GM19035 (cell line): ENCODE measurements around the gene NR3C1.

ENCODE experiments used
- ATAC-seq: cut with Tn5 transposase; IDR thresholded peaks from one replicate; pipeline ENCODE4 v1.9.1; 2021; ENCODE audit not compliant: unreplicated experiment

NR3C1 gene

DNA sequence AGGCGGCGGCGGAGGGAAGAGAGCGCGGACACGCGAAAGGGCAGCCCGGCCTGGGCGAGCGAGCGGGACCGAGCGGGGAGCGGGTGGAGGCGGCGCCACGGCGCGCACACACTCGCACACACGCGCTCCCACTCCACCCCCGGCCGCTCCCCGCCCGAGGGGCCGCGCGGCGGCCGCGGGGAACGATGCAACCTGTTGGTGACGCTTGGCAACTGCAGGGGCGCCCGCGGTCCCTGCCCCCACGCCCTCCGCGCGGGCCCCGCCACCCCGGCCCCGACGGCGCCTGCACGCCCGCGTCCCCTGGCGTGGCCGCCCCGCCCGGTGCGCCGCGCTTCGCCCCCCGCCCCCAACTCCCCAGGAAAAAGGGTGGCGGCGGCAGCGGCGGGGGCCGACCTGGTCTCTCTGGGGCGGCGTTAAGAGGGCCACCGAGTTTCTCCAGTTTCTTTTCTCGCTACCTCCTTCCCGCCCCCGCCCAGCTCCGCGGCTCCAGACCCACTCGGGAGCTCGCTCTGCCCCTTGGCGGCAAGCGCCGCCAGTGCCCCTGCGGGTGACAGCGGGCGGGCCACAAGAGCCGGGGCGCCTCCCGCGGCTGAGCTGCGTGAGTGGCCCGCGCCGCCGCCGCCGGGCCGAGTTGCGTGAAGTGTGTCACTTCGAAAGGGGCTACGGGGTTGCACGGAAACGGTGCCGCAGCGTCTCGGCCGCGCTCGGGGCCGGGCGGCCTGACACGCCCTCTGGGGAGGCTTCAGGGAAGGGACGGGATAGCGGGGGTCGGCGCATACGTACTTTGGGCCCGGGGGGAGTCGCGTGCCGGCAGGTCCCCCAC, at the start of gene NR3C1:
TSS of gene NR3C1 (minus strand) at position 94 of the 823 bp plus-strand sequence. CDS start 2,847 bp downstream, outside the sequence.
- ATAC-seq: peak; percentile 61

DNA sequence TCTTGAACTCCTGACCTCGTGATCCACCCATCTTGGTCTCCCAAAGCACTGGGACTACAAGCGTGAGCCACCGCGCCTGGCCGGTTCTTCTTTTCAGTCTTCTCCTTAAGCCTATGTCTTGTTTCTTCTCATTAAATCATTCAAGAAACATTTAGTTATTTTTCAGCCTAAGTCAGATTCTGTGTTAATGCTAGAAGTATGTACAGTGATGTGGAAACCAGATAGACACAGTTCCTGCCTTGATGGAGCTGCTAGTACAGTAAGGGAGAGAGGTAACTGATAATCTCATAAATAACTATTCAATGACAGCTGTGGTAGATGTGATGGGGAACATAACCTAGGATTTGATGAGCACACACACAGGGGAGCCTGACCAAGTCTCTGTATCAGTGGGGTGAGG, 46.3 kb upstream of the NR3C1 start:
- ATAC-seq: no peak

DNA sequence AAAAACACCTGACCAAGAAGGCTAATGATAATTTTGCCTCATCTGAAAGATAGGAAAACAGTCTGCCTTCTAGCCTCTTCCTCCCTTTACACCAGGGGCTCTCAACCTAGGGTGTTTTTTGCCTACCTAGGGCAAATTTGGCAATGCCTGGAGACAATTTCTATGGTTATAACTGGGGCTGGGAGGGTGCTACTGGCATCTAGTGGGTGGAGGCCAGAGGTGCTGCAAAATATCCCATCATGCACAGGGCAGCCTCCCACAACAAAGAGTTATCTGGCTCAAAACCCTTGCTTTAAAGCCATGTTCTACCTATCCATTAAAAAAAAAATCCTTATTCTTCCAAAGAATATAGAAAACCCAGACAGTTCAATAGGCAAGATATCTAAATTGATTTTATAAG, 45.0 kb upstream of the NR3C1 start:
- no peak for ATAC-seq

DNA sequence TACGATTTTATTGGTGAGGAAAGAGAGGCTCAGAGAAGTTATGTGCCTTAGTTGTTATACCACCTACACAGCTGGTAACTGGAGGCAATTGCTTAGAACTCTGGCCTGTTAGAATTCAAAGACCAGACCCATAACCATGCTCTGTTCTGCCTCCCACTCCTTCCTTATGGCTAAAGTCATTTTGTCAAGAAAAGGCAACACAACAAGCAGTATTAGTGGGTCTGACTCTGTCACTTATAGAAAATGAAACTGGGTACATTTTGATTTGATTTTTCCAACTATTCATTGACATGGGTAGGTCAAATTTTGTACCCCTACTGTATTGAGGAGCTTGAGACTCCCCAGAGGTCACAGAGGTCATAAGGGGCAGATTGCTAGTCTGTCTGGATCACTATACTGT, 44.5 kb upstream of the NR3C1 start:
- no peak for ATAC-seq

DNA sequence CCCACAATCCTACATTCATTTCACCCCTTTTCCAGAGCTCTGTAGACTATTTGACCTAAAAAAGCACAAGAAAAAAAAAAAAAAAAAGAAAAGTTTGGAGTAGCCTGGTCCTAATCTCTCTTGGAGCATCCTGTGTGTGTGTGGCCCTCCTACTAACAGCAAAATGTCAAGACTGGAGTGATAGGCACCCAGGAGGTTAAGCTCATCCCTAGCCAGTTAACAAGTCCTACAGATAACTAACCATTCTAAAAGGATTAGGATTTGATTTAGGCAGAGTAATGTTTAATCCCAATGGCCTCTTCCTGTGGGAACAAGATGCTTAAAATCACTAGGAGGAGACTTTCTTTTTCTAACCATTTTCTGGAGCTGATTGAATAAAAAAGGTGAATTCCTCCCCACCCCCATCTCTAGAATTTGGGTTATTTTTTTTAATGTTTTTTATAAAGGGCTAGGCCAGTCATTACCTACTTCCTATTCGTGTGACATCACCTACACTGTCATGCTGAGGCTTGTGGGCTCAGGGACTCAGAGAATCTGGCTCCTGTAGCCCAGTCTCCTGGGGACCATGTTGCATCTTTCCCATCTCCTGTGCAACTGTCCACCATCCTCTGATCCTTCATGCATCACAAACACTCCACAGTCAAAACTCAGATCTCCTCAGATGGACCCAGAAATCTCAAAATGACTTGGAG, 43.2 kb upstream of the NR3C1 start:
- peak; percentile 65 for ATAC-seq

DNA sequence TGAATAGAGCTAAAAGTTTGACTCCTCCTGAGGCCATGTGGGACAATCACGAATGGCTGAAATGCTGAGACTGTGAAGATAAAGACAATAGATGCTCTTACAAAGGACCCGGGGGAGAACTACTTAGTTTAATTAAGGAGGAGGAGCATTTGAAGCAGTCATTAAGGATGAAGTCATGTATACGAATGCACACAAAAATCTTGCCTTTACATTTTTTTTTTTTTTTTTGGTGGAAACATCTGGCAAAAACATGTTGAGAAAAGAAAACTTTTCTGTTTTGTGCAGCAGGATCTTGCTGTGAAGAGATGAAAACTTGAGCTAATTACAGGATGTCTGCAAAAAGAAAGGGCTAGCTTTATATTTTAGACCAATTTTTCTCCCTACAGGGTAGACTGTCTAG, 42.3 kb upstream of the NR3C1 start:
- no peak for ATAC-seq

DNA sequence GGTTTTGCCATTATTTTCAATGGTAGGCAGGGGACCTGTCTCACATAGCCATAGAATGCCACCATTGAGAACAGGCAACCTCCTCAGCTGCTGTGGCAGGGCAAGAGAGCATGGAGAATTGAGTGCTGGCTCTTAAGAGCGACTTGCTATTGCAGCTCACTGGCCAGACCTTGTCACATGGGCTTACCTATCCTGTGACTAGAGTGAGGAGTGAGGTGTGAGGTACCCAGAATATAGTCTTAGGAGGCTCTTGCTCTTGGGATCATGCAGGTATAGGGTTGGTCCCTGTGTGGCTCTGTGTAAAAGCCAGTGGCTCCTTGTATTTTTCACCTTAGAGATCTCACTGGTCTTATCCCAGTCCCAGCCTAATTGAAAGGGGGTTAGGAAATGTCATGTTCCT, 39.8 kb upstream of the NR3C1 start:
- no peak for ATAC-seq

DNA sequence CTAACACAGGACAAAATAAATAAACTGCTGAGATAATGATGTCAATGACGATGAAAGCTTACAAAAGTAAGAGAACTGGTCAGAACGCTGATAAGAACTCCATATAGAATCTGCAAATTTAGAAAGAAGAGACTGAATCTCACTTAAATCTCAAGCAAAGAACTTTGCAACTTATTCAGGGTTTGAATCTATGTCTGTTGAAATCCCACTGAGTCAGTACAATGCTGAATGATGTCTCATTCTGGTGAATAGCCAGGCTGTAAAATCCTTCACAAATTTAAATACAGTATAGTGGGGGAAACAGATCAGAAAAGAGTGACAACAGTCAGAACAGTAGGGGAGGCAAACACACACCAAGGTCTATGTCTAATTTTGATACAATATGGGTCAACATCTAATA, 38.9 kb upstream of the NR3C1 start:
- ATAC-seq: no peak

DNA sequence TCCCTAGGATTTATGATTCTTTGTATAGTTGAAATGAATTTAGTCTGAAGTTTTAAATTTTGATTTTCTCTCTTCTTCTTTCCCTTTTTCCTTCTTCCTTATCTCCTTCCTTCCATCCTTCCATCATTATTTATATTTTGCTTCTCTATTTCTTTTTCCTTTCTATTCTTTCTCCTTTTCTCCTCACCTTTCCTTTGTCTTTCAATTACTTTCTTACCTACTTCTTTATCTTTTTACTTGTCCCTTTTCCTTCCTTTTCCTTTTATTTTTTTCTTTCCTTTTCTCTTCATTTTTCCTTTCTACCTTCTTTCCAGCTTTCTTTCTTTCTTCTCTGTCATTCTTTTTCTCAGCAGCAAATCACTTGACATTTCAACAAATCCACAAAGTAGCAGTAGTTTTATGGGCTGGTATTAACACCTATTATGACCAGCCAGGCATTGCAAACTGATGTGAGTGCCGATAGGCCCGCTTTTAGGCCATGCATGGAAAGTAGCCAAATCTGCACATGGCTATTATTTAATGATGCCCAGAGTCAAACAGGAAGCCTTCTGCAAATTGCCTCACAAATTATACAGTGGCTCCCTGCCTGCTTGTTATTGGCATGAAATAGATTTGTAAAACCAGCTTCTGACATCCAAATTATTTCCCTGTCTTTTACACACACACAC, 37.1 kb upstream of the NR3C1 start:
- no peak for ATAC-seq

DNA sequence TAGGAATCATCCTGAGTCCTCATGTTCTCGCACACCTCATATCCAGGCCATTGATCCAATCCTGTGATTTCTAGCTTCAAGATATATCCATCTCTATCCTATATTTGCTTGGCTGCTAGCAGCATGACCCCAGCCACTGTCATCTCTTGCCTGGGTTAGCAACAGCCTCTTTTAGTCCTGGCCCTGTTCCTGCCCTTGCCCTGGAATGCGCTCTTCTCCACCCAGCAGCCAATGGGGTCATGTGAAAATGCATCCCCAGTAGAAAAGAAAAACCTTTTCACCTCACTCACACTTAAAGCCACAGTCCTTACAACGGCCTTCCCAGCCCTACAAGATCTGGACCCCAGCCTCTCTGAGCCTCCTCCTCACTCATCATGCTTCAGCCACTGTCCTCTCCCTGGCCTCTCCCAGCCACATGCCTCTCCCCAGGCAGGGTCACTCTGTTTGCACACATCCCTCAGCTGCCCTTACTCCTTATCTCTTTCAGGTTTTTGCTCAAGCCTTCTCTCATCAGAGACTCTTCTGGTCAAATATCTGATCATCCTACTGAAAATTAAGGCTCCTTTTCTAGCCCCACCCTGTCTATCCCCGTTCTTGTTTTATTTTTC, 34.3 kb upstream of the NR3C1 start:
- ATAC-seq: no peak

DNA sequence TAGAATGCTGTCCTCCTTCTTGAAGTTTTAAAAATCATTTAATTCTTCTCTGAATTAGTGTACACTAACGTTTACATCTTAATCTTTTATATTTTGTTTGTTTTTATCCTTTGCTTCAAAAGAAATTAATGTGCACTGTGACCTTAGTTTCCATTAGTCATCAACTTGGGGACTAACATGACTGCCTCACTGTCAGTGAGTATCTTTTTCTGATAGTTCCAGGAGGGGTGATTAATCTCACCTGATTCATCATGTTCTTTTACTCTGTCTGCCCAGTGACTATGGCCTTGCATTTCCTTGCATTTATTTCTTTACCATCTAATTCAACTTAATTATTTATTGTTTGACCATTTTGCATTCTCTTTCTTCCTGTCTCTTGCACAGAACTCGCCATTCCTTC, 33.4 kb upstream of the NR3C1 start:
- no peak for ATAC-seq

DNA sequence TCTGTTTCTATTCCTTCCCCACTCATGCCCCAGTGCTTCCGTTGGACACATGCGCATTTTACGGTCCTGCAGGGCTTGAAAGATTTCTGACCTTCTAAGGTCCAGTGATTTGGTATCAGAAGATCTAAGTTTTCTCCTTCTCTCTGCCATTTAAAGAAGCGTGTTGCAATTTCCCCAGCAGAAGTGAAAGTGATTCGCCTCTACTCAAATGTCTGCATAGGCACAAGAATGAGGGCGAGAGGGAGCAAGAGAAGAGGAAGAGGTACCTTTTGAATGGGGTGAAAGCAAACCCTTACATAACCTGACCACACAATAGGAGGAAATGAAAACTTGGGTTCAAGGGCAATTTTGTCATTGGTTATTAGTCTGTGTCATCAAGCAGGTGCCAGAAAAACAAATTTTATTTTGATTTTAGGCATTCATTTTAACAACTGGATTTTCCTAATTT, 31.7 kb upstream of the NR3C1 start:
- ATAC-seq: peak; percentile 92

DNA sequence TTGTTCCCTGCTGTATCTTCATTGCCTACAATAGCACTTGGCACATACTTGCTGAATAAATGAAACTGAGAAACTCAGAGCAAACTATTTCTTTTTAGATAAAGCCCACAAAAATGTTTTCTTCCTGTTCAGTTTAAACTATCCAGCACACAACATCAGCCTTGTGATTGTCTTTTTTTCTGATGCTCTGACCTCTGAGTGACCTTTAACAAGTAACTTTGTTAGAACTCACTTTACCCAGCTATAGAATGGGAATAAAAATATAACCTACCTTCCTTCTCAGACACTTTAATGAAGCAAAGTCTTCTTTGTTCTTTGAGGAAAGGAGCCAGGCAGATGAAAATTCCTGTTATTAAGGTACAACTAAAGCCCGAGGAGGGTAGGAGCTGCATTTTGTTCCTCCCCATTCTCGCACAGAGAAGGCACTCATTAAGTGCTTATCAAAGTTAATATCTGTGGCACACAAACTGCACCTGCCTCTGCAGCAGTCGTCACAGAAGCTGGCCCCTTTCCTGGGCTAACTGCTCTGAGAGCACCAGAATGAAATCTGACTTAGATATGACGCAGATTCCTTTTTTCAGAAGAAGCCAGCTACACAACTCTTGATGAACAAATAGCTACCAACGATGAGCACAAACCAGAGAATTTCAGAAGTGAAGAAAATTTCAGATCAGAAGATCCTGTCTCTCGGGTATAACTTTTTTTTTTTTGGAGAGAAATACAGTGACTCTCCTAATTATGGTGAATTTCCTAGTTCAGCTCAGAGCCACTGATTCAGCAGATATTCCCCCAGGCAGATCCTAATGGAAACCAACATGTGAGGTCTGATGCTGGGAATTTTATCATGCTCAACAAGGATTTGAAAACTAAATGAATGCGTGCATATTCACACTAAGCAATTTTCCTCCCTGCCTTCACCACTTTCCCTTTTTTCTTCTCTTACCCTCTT, 31.0 kb upstream of the NR3C1 start:
- ATAC-seq: no peak

DNA sequence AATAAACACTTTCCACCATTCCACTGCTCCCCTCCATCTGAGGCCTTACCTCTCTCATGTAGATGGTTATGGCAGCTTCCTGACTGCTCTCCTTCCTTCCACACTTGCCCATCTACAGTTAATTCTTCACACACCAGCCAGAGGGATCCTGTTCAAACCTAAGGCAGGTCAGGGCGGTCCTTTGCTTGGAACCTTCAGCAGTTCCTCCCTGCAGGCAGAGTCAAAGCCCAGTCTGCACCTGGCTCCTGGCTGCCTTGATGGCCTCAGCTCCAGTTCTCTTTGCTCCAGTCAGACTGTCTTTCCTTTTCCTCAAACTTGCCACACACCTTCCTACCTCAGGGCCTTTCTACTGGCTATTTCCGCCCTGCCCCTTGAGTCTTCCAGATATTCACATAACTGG, 30.2 kb upstream of the NR3C1 start:
- ATAC-seq: no peak

DNA sequence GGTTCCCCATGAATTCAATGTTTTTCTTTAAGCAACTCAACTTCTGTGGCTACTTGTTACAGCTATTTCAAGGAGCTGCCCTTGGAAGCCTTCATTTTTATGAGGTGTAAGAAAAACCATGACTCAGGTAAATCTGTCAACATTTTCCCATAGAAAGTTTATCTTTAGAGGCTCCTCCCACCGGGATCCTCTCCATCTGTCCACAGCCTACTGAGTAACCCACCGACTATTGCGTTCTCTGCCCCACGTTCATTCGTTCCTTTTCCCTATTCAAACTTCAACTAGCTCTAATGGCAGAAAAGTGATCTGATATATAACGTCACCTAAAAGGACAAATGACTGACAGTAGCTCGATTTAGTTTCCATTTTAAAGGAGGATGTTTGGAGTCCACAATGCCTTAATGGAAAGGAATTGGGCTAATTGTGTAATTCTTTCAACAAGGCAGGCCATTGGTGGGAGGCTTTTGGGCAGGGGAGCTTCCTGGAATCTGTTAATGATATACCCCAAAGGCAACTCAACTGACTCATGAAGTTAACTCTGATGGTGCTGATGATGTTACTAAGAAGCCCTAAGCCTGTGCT, 29.3 kb upstream of the NR3C1 start:
- no peak for ATAC-seq

DNA sequence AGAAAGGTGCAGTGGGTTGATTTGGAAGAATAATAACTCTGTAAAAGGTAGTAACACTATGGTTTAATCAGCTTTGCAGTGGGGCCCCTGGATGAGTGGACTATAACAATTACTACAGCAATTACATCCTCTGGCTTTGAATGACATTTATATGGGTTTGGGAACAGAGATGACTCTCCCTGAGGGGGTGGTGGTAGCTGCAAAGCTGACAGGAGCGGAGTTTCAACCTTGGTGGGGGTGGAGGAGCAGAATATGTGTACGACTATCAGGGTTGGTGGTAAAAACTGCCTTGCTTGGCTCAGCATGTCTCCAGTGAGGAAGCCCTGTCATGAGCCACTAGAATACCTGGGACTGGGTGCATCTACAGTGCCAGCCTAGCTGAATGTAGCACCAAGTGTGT, 28.3 kb upstream of the NR3C1 start:
- no peak for ATAC-seq

DNA sequence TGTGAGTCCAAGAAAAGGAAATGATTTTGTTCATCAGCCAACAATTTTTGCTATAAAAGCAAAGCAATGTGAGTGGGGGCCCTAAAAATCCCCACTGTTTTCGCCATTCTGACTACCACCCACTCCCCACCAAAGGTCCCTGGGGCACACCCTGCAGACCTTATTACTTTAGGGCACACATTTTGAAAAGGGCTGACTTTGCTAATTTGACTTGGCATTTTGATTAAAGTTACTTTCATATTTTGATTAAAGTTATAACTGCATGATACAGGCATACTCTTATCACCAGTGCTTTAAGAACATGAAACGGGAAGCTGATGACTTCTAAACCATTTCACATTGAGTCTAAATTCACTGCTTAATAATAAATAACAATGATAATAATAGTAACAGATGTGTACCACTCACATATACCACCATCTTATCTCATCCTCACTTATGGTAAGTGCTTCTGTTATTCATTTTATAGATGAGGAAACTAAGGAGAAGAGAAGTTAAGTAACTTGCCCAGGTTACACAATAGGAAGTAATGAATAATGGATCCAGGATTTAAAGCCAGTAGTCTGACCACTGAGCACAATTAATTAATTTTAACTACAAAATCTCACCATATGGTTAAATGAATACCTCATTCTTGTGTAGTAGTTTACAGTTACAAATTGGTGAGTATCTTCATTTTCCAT, 25.4 kb upstream of the NR3C1 start:
- no peak for ATAC-seq

DNA sequence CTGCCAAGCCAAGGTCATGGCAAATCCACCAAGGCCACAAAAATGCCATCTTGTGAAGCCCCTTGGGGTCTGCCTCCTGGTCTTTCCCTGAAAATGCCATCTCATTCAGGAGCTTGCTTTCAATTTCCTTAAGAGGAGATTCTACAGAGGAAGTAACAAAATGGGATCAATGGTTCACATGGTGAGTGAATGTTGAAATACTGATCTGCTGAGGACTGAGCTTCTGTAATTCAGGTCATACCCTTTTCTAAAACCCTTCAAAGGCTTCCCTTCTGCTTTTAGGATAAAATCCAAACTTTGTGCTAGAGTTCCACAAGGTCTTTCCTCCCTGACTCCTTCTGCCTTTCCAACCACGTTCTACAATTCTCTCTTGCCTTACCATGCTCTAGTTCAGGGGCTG, 24.7 kb upstream of the NR3C1 start:
- no peak for ATAC-seq

DNA sequence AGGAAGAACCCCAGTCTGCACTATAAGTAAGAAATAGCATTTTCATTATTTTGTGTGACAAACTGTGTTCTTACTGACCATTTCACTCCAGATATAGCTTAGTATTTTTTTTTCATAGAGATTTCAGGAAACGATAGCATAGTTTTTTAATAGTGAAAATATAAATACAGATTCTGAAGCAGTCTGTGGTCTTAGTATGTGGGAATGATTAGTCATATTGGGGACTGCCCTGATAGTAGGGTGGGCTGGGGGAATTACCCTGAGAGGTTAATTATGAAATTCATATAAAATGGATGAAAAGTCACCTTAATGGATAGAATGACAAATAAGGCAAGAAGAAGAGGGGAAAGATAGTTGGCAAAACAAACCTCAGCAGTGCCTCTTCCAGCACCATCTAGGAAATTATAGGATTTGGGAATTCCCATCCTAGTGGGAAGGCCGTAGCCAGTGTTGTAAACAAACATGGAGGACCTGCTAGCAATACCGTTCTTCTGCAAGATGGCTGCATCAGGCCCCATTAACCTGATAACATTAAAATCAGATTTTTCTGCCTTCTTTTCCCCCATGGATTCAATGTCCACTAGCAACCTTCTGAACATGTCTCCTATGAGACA, 23.7 kb upstream of the NR3C1 start:
- peak; percentile 55 for ATAC-seq
